Neural cell (in vitro differentiated cells): Measurements from ENCODE around the gene DDX4.

Experiments used
- CTCF ChIP-seq: fragments of 450-650 bp; IDR thresholded peaks from 2 replicates; pipeline ENCODE4 v1.5.1; 2014; ENCODE audit warnings: antibody characterized with exemption, mild to moderate bottlenecking, moderate library complexity; ENCODE audit not compliant: poor library complexity, severe bottlenecking
- TAF1 ChIP-seq: IDR thresholded peaks from 2 replicates; pipeline ENCODE4 v1.6.1; 2012; ENCODE audit warnings: low read depth

GRCh38 chr5:55841976-55842375, 104.1 kb downstream of the DDX4 start:
- TF ChIP-seq TAF1 (no peak), CTCF (no peak)
